Heart right ventricle (tissue), 16 donors: ENCODE results near the gene TAMM41. TPM values are rescaled to one million over a fixed set of nuclear protein-coding genes. Genes with fewer than 3 reads are reported as not detected.

ENCODE experiments used
- ATAC-seq, 8 donors: fragments of 200-7000 bp; cut with Tn5 transposase; one replicate each; pipeline ENCODE4 v1.9.1; 2020; ENCODE audit warnings: mild to moderate bottlenecking in 8 of 8, moderate library complexity in 8 of 8, moderate number of reproducible peaks in 1 of 8
- DNase-seq, 2 donors: peaks; one replicate each; pipeline ENCODE4 v3.0.0-alpha.2; 2020
- H3K27ac ChIP-seq, 10 donors: fragments of 200-600 bp; sonication (generic) in 2 of 10; one replicate each; pipeline versions ENCODE4 v1.5.0 to v1.8.0; 2020 to 2022; ENCODE audit warnings: mild to moderate bottlenecking in 3 of 10
- H3K27me3 ChIP-seq, 7 donors: fragments of 200-600 bp; one replicate each; pipeline ENCODE4 v1.8.0; 2021 to 2022; ENCODE audit warnings: mild to moderate bottlenecking in 2 of 7
- H3K36me3 ChIP-seq, 9 donors: fragments of 200-600 bp; sonication (generic) in 1 of 9; one replicate each; pipeline versions ENCODE4 v1.5.0 to v1.8.0; 2020 to 2022; ENCODE audit warnings: mild to moderate bottlenecking in 2 of 9
- H3K4me1 ChIP-seq, 9 donors: fragments of 200-600 bp; sonication (generic) in 1 of 9; one replicate each; pipeline versions ENCODE4 v1.5.0 to v1.8.0; 2020 to 2022; ENCODE audit warnings: mild to moderate bottlenecking in 4 of 9
- H3K4me3 ChIP-seq, 10 donors: fragments of 200-600 bp; sonication (generic) in 2 of 10; one replicate each; pipeline versions ENCODE4 v1.5.0 to v1.8.0; 2020 to 2022; ENCODE audit warnings: mild to moderate bottlenecking in 7 of 10, moderate library complexity in 2 of 10
- H3K9me3 ChIP-seq, 11 donors: fragments of 200-600 bp in 10 of 11; sonication (generic) in 2 of 11; one replicate each; pipeline versions ENCODE4 v1.5.0 to v1.8.0; 2013 to 2022; ENCODE audit warnings: mild to moderate bottlenecking in 2 of 11, control low read depth in 1 of 11, moderate library complexity in 1 of 11
- CTCF ChIP-seq, 9 donors: fragments of 200-600 bp; sonication (generic) in 2 of 9; IDR thresholded peaks; one replicate each; pipeline versions ENCODE4 v1.5.0 to v1.8.0; 2021 to 2022; ENCODE audit warnings: antibody characterized with exemption in 9 of 9, mild to moderate bottlenecking in 5 of 9, moderate library complexity in 1 of 9
- WGBS, 2 donors: extraction: QIAGEN DNeasy Blood & Tissue Kit; methylation state at CpG; one replicate each; pipeline ENCODE4 v1.1.7; 2013; ENCODE audit warnings: inconsistent platforms in 1 of 2; 5-methylcytosine and 5-hydroxymethylcytosine counted together
- intact Hi-C, 10 donors: fragments of 100-400 bp; cut with DNase I; formaldehyde crosslinking; loops; one replicate each; pipeline versions ENCODE4 v1.11.1 to v1.14.2; 2022
- polyA plus RNA-seq, 2 donors: library from polyadenylated mRNA; stranded (reverse); fragments of 200-250 nt; gene quantifications; one replicate each; pipeline ENCODE4 v1.2.3, GENCODE V29; 2013
- total RNA-seq, 10 donors: library from RNA; stranded (reverse); fragmentation: NEBNext Ultra II Directional in 3 of 10; extraction: Animal tissue kit (Norgen Biotek cat#: 25700) in 3 of 10; gene quantifications; one replicate each; pipeline versions ENCODE4 v1.2.1 to v1.2.4, GENCODE V29; 2021 to 2023
- donor health status: Arrhythmogenic right ventricular cardiomyopathy.
- donor health status: ischemic (EF 13 %, LVEDD 7.1; RV severe dilation, severe dysfunction).
- donor health status: healthy with polysubstance abuse.
- donor health status: DM: no; HTN: yes; CAD: no.
- donor health status: DM: no; HTN: no; CAD: no.
- donor health status: ischemic (EF 25% LVEDD 6.9; RV normal size, moderate dysfunction).
- donor health status: ischemic (EF 25% LVEDD 5.7; RV mildly dilated, moderate dysfunction).
- donor health status: healthy.
- donor health status: DM: yes; HTN: yes; CAD: no.
- donor health status: Ischemic cardiomyopathy.
- donor health status: ischemic (EF 35%, LVEDD 5.7; RV mildly dilated, moderate dysfunction).
- donor health status: nonischemic (EF 11% LVEDD 7.7; RV severe dilation, severe dysfunction).
- donor health status: DM: yes; HTN: yes; CAD: no.
- donor health status: PGD.
- donor health status: ischemic (EF 29% LVEDD 5.4; RV normal size, mild dysfunction).
- donor health status: nonischemic (EF 23%, LVEDD 6.1; RV moderate dilation, normal function).

Gene TAMM41
- total and polyA plus RNA-seq, 12 donors: 8.1 to 13.0 (median 10.2) TPM

- DNase-seq (no peak), ATAC-seq (no peak)
- 60 to 66% methylated on average over 5 of the region's 5 CpGs for WGBS, 2 donors
- intact Hi-C loops: no loop called here
- H3K27me3 ChIP-seq: peaks cover 0 to 24% (median 10%) of the 10 kb centered on the region in 7 donors
- H3K9me3 ChIP-seq: peaks cover 0 to 6% (median 0%) of the 10 kb centered on the region in 11 donors
- no peaks in the 10 kb centered on the region for H3K36me3 ChIP-seq
- no peak overlapping the region for H3K27ac ChIP-seq
- H3K4me3 ChIP-seq: no peak overlapping the region
- TF ChIP-seq CTCF (IDR thresholded peaks at IDR 0.05): no peak
- no peaks in the 10 kb centered on the region for H3K4me1 ChIP-seq
Measured at GRCh38 chr3:11853450-11853849, 6.8 kb upstream of the TAMM41 start.

GRCh38 chr3:11850003-11850402 lies 3.3 kb upstream of the TAMM41 start:
- Histone ChIP-seq H3K27me3 (peaks cover 0 to 14% (median 5%) of the 10 kb centered on the region in 7 donors), H3K4me1 (peaks cover 1 to 21% (median 17%) of the 10 kb centered on the region in 9 donors), H3K36me3 (no peaks in the 10 kb centered on the region), H3K27ac (no peak overlapping the region), H3K4me3 (no peak overlapping the region), H3K9me3 (peaks cover 0 to 6% (median 0%) of the 10 kb centered on the region in 11 donors)
- no peak for TF ChIP-seq CTCF (IDR thresholded peaks at IDR 0.05)
- WGBS, 2 donors: 45 to 63% methylated on average over 4 of the region's 4 CpGs
- intact Hi-C loops: no loop called here
- ATAC-seq (no peak), DNase-seq (no peak)

DNA sequence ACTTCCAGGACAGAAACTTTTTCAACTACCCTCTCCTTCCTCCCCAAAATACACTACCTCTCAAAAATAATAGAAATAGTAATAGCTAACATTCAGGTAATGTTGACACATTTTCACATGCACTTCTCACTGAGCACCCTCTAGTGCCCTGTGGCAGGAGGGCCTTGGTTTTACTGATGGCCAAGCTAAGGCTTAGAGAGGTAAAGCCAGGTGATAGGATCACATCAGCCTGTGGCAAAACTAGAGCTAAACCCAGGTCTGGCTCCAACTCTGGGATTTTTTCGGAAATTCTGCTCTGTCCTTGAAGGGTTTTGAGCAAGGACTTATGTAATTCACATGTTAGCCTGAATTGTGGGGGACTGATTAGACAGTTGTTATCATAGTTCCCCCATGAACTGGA lies 922 bp upstream of the TAMM41 start:
- no peaks in the 10 kb centered on the region for H3K27me3 ChIP-seq
- intact Hi-C loops: loop anchor here in 1 of 10 donors (10.0 kb wide), 1 partner anchor 707 kb away; the partner anchor contains the start of gene MKRN2
- WGBS, 2 donors: 89 to 95% methylated on average over 1 of the region's 1 CpG
- H3K4me1 ChIP-seq: peaks cover 4 to 30% (median 25%) of the 10 kb centered on the region in 9 donors
- peak overlapping the region in 7 of 10 donors; percentile 80 to 96 (median 86) for H3K27ac ChIP-seq
- TF ChIP-seq CTCF (IDR thresholded peaks at IDR 0.05): no peak
- no peak for ATAC-seq
- H3K4me3 ChIP-seq: peak overlapping the region in 3 of 10 donors; percentile 76 to 89 (median 80)
- H3K9me3 ChIP-seq: no peaks in the 10 kb centered on the region
- no peak for DNase-seq
- peaks cover 0 to 23% (median 13%) of the 10 kb centered on the region in 9 donors for H3K36me3 ChIP-seq

DNA sequence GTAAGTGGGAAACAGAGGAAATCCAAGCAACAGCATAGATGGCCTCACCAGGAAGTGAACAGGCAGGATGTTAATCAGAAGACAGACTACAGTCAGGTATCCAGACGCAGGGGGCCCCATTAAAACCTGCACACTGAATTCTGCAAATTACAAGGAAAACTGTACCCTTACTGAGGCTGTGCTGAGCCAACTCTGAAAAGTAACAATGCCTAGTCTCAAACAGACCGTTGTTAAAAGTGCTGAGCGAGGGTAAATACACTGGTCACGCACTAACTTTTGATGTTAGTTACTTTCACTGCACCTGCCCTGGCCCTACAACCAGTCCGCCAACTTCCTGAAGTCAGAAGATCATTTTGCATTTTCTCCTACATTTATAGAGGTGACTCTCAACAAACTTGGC lies 1.0 kb downstream of the TAMM41 start:
- Histone ChIP-seq H3K27me3 (no peaks in the 10 kb centered on the region), H3K4me3 (peak overlapping the region; percentile 69 to 97 (median 79)), H3K36me3 (peaks cover 0 to 43% (median 15%) of the 10 kb centered on the region in 9 donors), H3K27ac (peak overlapping the region in 5 of 10 donors; percentile 86 to 96 (median 87)), H3K4me1 (peaks cover 4 to 30% (median 25%) of the 10 kb centered on the region in 9 donors), H3K9me3 (no peaks in the 10 kb centered on the region)
- WGBS, 2 donors: 37 to 41% methylated on average over 5 of the region's 5 CpGs
- no peak for DNase-seq
- TF ChIP-seq CTCF (IDR thresholded peaks at IDR 0.05): no peak
- ATAC-seq: no peak
- intact Hi-C loops: loop anchor here in 1 of 10 donors (10.0 kb wide), 1 partner anchor 709 kb away; the partner anchor contains the start of gene MKRN2
